NCI-H128 (cell line): ENCODE measurements around the gene ZNF3.
A peak's percentile ranks its signal among the peaks of the same experiment; 100 is the strongest.

ENCODE experiments used
- DNase-seq: peaks from one replicate; lab custom pipeline; 2025; ENCODE audit not compliant: unreplicated experiment; lab: John Stamatoyannopoulos, UW

The ZNF3 gene

DNA sequence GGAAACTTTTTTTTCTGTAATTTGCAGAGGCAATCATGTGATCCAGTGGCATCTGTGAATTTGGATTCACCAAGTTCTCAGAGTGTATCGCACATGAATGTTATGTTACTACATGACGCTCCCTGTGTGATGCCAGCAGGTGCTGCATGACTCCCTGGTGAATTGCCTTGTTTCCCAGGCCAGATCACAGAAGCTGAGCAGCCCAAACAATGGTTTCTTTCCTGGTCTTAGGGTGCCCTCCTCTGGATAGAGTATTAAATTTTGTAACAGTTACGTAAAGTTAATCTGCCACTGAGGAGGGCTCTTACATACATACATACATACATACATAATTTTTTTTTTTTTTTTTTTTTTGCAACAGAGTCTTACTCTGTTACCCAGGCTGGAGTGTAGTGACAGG is 28.3 kb downstream of the ZNF3 start:
- DNase-seq = peak; percentile 76

GRCh38 chr7:100051611-100052010 is 29.9 kb downstream of the ZNF3 start:
- DNase-seq = no peak

DNA sequence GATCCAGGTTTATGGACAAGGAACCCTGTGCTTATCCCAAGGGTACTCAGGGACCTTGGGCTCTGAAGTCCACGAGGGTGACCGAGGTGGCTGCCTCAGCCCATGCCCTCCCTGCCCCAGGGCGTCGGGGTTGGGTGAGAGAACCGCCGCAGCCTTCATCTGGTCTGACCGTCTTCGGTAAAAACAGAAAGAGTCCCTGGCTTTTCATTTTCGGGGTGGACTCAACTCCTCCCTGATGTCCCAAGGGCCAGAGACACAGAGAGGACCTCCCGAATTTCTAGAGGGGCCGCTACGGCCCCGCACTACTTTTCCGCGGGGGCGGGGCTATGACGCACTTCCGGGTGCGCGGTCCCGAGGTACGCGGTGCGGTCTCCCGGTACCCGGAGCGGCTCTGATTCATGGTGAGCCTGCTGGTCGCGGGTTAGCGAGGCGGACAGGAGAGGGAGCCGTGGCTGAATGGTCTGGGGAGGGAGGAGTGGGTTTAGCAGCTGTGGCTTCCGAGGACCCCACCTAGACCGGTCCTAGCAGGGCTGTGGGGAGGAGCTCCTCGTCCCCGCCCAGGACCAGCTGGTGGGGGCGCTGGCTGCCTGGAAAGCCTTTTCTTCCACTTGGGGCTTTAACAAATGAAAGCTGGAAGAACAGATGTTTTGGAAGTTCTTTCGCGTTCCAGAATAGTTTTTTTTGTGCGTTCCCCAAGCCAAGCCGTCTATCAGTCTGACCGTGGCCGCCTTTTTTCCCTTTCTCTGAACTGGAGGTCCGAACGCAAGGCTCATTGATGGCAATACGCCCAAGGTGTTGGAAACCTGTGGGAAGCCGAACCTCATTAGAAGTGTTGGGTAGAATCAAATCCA is 31.9 kb downstream of the ZNF3 start, which contains the start of gene ZSCAN21:
Gene ZSCAN21, plus strand, starts transcription at position 334 of the 851 bp plus-strand sequence. CDS start 7,233 bp downstream, outside the sequence.
- peak; percentile 53 for DNase-seq

- DNase-seq = no peak
Measured at GRCh38 chr7:100048680-100049079, 32.8 kb downstream of the ZNF3 start.

DNA sequence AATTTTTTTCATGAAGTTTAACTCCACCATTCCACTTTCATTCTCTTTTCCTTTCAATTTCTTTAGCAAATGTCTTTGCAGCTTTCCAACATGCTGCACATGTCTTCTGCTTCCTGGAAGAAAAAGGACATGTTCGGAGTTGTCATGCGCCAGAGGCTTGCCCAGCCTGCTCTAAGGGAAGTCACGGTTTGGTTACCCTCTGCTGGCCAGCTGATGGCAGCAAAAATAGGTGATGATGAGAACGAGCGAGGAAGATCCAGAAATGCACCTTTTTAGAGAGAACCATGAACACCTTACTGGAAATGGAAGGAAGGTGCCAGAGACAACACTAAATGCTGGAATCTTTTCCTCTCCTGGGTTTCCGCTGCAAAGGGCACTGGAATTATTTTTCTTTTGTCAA is 36.8 kb downstream of the ZNF3 start:
- no peak for DNase-seq

DNA sequence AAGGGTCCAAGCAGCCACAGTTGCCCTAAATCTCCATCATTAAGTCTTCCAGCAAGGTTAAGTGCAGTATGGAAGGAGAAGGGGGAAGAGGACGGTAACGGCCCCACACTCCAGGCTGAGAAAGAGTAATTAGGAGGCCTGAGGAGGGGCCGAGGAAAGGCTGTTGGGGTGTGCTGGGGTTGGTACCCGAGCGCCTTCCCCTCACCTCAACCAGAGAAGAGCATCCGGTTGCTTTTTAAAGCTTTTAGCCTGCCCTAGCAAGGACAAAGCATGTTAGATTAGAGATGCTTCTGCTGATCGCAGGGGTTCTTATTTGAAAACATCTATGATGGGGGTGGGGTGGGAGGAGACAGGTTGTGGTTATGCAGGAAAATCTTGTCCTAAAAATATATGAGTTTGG is 40.9 kb downstream of the ZNF3 start:
- DNase-seq = no peak

GRCh38 chr7:100038326-100038725 is 43.2 kb downstream of the ZNF3 start:
- DNase-seq = no peak

GRCh38 chr7:100035876-100036275 is 45.6 kb downstream of the ZNF3 start:
- DNase-seq = no peak

DNA sequence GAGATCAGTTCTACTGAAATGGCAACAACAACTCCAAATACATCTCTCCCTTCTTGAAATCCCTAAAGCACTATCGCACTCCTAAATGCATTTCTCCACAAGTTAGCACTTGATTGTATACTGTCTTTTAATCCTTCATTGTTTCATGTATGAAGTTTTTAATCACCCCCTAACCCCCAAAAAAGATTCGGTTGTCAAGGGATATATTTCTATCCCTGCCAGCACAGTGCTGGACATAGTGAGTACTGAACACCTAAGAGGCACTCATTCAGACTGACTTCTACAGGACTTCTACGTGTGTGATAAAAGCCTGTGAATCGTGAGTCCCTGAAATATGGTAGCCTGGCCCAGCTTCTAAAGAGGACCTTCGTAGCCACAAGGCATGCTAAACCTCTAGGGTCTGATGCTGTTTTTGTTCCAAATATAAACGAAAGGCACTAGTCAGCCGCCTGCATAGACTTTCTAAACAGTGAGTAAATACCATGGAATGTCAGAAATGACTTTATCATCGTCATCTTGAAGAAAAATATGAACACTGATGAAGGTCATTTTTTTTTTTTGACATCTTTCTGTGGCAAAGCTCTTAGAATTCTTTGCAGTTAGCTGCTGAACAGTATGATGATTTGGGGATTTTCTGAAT is 46.5 kb downstream of the ZNF3 start:
- DNase-seq = no peak

GRCh38 chr7:100033526-100033925 is 48.0 kb downstream of the ZNF3 start:
- DNase-seq = no peak

- no peak for DNase-seq
Measured at GRCh38 chr7:100029596-100029995, 51.9 kb downstream of the ZNF3 start.

GRCh38 chr7:100027197-100027596 is 54.3 kb downstream of the ZNF3 start:
- DNase-seq = no peak

DNA sequence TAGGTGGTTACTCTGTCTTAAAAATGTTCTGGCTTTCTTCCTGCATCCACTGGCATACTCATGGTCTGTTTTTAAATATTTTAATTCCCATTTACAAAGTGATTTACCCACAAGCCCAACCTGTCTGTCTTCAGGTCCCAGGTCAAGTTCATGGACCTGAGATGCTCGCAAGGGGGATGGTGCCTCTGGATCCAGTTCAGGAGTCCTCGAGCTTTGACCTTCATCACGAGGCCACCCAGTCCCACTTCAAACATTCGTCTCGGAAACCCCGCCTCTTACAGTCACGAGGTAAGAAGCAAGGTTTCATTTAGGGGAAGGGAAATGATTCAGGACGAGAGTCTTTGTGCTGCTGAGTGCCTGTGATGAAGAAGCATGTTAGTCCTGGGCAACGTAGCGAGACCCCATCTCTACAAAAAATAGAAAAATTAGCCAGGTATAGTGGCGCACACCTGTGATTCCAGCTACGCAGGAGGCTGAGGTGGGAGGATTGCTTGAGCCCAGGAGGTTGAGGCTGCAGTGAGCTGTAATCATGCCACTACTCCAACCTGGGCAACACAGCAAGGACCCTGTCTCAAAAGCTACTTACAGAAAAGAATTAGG is 57.4 kb downstream of the ZNF3 start:
- DNase-seq = no peak

DNA sequence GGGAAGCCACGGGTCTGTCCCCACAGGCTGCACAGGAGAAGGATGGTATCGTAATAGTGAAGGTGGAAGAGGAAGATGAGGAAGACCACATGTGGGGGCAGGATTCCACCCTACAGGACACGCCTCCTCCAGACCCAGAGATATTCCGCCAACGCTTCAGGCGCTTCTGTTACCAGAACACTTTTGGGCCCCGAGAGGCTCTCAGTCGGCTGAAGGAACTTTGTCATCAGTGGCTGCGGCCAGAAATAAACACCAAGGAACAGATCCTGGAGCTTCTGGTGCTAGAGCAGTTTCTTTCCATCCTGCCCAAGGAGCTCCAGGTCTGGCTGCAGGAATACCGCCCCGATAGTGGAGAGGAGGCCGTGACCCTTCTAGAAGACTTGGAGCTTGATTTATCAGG is 58.0 kb downstream of the ZNF3 start:
- DNase-seq = no peak

- DNase-seq = no peak
Measured at GRCh38 chr7:100022621-100023020, 58.9 kb downstream of the ZNF3 start.

GRCh38 chr7:100021297-100021696 is 60.2 kb downstream of the ZNF3 start:
- DNase-seq = no peak
